Ovary (tissue), 9 donors: ENCODE measurements around the gene SH3PXD2A. TPM values are rescaled to one million over a fixed set of nuclear protein-coding genes. Genes with fewer than 3 reads are reported as not detected.
"Not testable (repeated sequence)": the region's sequence is repeated elsewhere in the genome, so short reads cannot be mapped to it uniquely, and the experiment has no call there.

Source experiments
- DNase-seq, 5 donors: peaks; one replicate each; pipeline ENCODE4 v3.0.0-alpha.2; 2019 to 2020
- H3K27ac ChIP-seq, 2 donors: fragments of 200-600 bp; one replicate each; pipeline versions ENCODE4 v1.5.1 to v1.8.0; 2019 to 2022
- H3K27me3 ChIP-seq: fragments of 200-600 bp; one replicate; pipeline ENCODE4 v1.8.0; 2022
- H3K36me3 ChIP-seq: fragments of 200-600 bp; sonication (generic); one replicate; pipeline ENCODE4 v1.5.1; 2019
- H3K4me1 ChIP-seq: one replicate; pipeline ENCODE4 v1.8.1; 2013; ENCODE audit warnings: mild to moderate bottlenecking, moderate library complexity; ENCODE audit not compliant: insufficient read depth
- H3K4me3 ChIP-seq: fragments of 200-600 bp; sonication (generic); one replicate; pipeline ENCODE4 v1.5.1; 2017
- H3K9me3 ChIP-seq, 2 donors: fragments of 200-600 bp in 1 of 2; sonication (generic) in 1 of 2; one replicate each; pipeline versions ENCODE4 v1.5.1 to v1.8.1; 2013 to 2019; ENCODE audit warnings: mild to moderate bottlenecking in 1 of 2, moderate library complexity in 1 of 2
- CTCF ChIP-seq, 3 donors: fragments of 450-650 bp in 2 of 3; fragments of 200-600 bp in 1 of 3; IDR thresholded peaks; one replicate each; pipeline versions ENCODE4 v1.5.1 to v1.8.0; 2016 to 2022; ENCODE audit warnings: antibody characterized with exemption in 3 of 3, mild to moderate bottlenecking in 1 of 3
- EP300 ChIP-seq: sonication (generic); formaldehyde crosslinking; IDR thresholded peaks from one replicate; pipeline ENCODE4 v1.6.1; 2017; ENCODE audit warnings: antibody characterized with exemption
- POLR2A ChIP-seq: fragments of 450-650 bp; IDR thresholded peaks from one replicate; pipeline ENCODE4 v1.6.1; 2017; ENCODE audit warnings: antibody characterized with exemption, mild to moderate bottlenecking, moderate library complexity
- WGBS, 3 donors: extraction: QIAGEN DNeasy Blood & Tissue Kit in 1 of 3; methylation state at CpG; one replicate each; pipeline versions ENCODE4 v1.1.5 to v1.1.7; 2013 to 2017; 5-methylcytosine and 5-hydroxymethylcytosine counted together
- intact Hi-C, 4 donors: fragments of 100-400 bp; cut with DNase I; formaldehyde crosslinking; loops; one replicate each; pipeline versions ENCODE4 v1.11.0 to v1.15.1; 2022 to 2023
- polyA plus RNA-seq, 2 donors: library from polyadenylated mRNA; stranded (reverse); fragments of 200-250 nt in 1 of 2; fragments of 350-450 nt in 1 of 2; fragmentation: Illumina TruSeq in 1 of 2; extraction: RNeasy Lipid Tissue Mini Kit (QIAGEN cat#74804) in 1 of 2; gene quantifications; one replicate each; pipeline ENCODE4 v1.2.3, GENCODE V29; 2013 to 2014
- total RNA-seq, 7 donors: library from RNA; depleted of rRNA in 2 of 7; stranded (reverse); fragments of >200 nt in 2 of 7; fragmentation: NEBNext Ultra II Directional in 3 of 7; extraction: Animal tissue kit (Norgen Biotek cat#: 25700) in 3 of 7; gene quantifications; one replicate each; pipeline versions ENCODE4 v1.1.0 to v1.2.4, GENCODE V29; 2016 to 2023
- donor health status: DM: no; HTN: no; CAD: no; lungs with moderate emphysema.
- donor health status: DM: no; HTN: no; CAD: no.
- donor health status: Bipolar disorder and iron deficiency.
- donor health status: DM: yes; HTN: yes; CAD: no.
- donor health status: DM: no; HTN: no; CAD: no.
- donor health status: DM: yes; HTN: yes; CAD: no.

The SH3PXD2A gene
- total and polyA plus RNA-seq, 9 donors = 15.3 to 82.9 (median 52.2) TPM

- intact Hi-C loops = no loop called here
- Histone ChIP-seq H3K36me3 (no peaks in the 10 kb centered on the region), H3K27ac (no peak overlapping the region), H3K4me3 (no peak overlapping the region), H3K27me3 (no peaks in the 10 kb centered on the region), H3K4me1 (peaks cover 16% of the 10 kb centered on the region), H3K9me3 (no peaks in the 10 kb centered on the region)
- TF ChIP-seq POLR2A = no peak
- TF ChIP-seq EP300 = no peak
- TF ChIP-seq CTCF (IDR thresholded peaks at IDR 0.05) = no peak
- 70 to 86% (median 80%) methylated on average over 3 of the region's 3 CpGs for WGBS, 3 donors
- DNase-seq = no peak
These were observed 37.3 kb downstream of the SH3PXD2A start for GRCh38 chr10:103818105-103818504.

GRCh38 chr10:103816431-103816830 lies 38.9 kb downstream of the SH3PXD2A start:
- intact Hi-C loops = no loop called here
- no peak overlapping the region for H3K4me3 ChIP-seq
- H3K27ac ChIP-seq = no peak overlapping the region
- no peaks in the 10 kb centered on the region for H3K27me3 ChIP-seq
- DNase-seq = no peak
- no peaks in the 10 kb centered on the region for H3K9me3 ChIP-seq
- no peaks in the 10 kb centered on the region for H3K36me3 ChIP-seq
- 86 to 89% (median 87%) methylated on average over 6 of the region's 6 CpGs for WGBS, 3 donors
- peaks cover 14% of the 10 kb centered on the region for H3K4me1 ChIP-seq
- TF ChIP-seq POLR2A = no peak
- no peak for TF ChIP-seq CTCF (IDR thresholded peaks at IDR 0.05)
- no peak for TF ChIP-seq EP300

GRCh38 chr10:103814626-103815370 lies 40.6 kb downstream of the SH3PXD2A start:
- Histone ChIP-seq H3K27me3 (no peaks in the 10 kb centered on the region), H3K4me1 (peaks cover 8% of the 10 kb centered on the region), H3K36me3 (no peaks in the 10 kb centered on the region), H3K9me3 (no peaks in the 10 kb centered on the region), H3K4me3 (no peak overlapping the region), H3K27ac (no peak overlapping the region)
- WGBS, 3 donors = 68 to 79% (median 69%) methylated on average over 4 of the region's 4 CpGs
- TF ChIP-seq EP300 = no peak
- TF ChIP-seq POLR2A = no peak
- no peak for TF ChIP-seq CTCF (IDR thresholded peaks at IDR 0.05)
- intact Hi-C loops = no loop called here
- DNase-seq = no peak

GRCh38 chr10:103814105-103814504 lies 41.3 kb downstream of the SH3PXD2A start:
- TF ChIP-seq POLR2A = no peak
- TF ChIP-seq CTCF (IDR thresholded peaks at IDR 0.05) = no peak
- TF ChIP-seq EP300 = no peak
- Histone ChIP-seq H3K4me3 (no peak overlapping the region), H3K4me1 (peaks cover 5% of the 10 kb centered on the region), H3K27me3 (no peaks in the 10 kb centered on the region), H3K9me3 (no peaks in the 10 kb centered on the region), H3K27ac (no peak overlapping the region), H3K36me3 (no peaks in the 10 kb centered on the region)
- intact Hi-C loops = no loop called here
- no peak for DNase-seq
- WGBS, 3 donors = 53 to 60% (median 58%) methylated on average over 7 of the region's 7 CpGs

- H3K9me3 ChIP-seq, DNase-seq, H3K36me3 ChIP-seq, intact Hi-C loops, H3K27me3 ChIP-seq, H3K4me3 ChIP-seq, H3K27ac ChIP-seq, H3K4me1 ChIP-seq: not testable (repeated sequence)
- 95 to 97% (median 96%) methylated on average over 4 of the region's 4 CpGs for WGBS, 3 donors
These were observed 42.1 kb downstream of the SH3PXD2A start for GRCh38 chr10:103813312-103813711.
